PC-9 (cell line): ENCODE measurements around the gene FSIP1.

Experiments used
- EZH2 ChIP-seq: fragments of 200-600 bp; sonication (generic); IDR thresholded peaks from 2 replicates; pipeline ENCODE4 v1.8.0; 2017; ENCODE audit warnings: antibody characterized with exemption, low read depth
- TF ChIP-seq, protein P1 (sequence below): fragments of 200-600 bp; sonication (generic); conservative IDR thresholded peaks from 2 replicates; pipeline ENCODE4 v1.6.1; 2017; ENCODE audit warnings: mixed run types, antibody characterized with exemption, mild to moderate bottlenecking, moderate library complexity

- TF ChIP-seq, protein P1, sequence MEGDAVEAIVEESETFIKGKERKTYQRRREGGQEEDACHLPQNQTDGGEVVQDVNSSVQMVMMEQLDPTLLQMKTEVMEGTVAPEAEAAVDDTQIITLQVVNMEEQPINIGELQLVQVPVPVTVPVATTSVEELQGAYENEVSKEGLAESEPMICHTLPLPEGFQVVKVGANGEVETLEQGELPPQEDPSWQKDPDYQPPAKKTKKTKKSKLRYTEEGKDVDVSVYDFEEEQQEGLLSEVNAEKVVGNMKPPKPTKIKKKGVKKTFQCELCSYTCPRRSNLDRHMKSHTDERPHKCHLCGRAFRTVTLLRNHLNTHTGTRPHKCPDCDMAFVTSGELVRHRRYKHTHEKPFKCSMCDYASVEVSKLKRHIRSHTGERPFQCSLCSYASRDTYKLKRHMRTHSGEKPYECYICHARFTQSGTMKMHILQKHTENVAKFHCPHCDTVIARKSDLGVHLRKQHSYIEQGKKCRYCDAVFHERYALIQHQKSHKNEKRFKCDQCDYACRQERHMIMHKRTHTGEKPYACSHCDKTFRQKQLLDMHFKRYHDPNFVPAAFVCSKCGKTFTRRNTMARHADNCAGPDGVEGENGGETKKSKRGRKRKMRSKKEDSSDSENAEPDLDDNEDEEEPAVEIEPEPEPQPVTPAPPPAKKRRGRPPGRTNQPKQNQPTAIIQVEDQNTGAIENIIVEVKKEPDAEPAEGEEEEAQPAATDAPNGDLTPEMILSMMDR = no peak
- no peak for TF ChIP-seq EZH2
These were observed 7.9 kb downstream of the FSIP1 start for GRCh38 chr15:39774688-39775267.
